Measurements from ENCODE around the gene ACBD5. TPM values are rescaled to one million over a fixed set of nuclear protein-coding genes. Genes with fewer than 3 reads are reported as not detected.

Gene ACBD5
- total RNA-seq, 1 experiment from 2014 or later: 18.3 TPM

DNA sequence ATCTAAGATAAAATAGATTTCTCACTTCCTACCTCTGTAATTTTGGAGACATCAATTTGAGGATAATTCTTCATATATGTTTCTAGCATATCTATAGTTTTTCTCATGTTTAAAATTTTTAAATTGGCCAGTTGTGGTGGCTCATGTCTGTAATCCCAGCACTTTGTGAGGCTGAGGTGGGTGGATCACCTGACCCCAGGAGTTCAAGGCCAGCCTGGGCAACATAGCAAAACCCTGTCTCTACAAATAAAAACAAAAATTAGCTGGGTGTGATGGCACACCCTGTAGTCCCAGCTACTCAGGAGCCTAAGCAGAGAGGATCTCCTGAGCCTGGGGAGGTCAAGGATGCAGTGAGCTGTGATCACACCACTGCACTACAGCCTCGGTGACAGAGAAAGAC is 4.9 kb downstream of the ACBD5 start:
- DNase-seq: no peak
- Histone ChIP-seq H3K4me3 (ENCODE audit: low read length) (no peak overlapping the region), H3K27ac (ENCODE audit: low read length) (no peak overlapping the region), H3K9me3 (ENCODE audit: low read length) (no peaks in the 10 kb centered on the region), H4K20me1 (ENCODE audit: insufficient read depth, low read depth, low read length) (no peaks in the 10 kb centered on the region), H3K27me3 (ENCODE audit: low read length) (no peaks in the 10 kb centered on the region), H2AFZ (ENCODE audit: low read length) (no peak overlapping the region), H3K9me2 (replicated peaks; ENCODE audit: insufficient read depth, low read length) (no peaks in the 10 kb centered on the region), H3K4me1 (ENCODE audit: low read length) (peaks cover 22% of the 10 kb centered on the region), H3K79me2 (ENCODE audit: low read length) (peaks cover 55% of the 10 kb centered on the region), H3K9ac (ENCODE audit: low read length) (no peak overlapping the region), H3K4me2 (ENCODE audit: low read depth, low read length, poor library complexity, severe bottlenecking) (no peak overlapping the region), H3K36me3 (ENCODE audit: insufficient read depth, low read length) (peaks cover 11% of the 10 kb centered on the region; the same call in 1 of the 2 replicates)

DNA sequence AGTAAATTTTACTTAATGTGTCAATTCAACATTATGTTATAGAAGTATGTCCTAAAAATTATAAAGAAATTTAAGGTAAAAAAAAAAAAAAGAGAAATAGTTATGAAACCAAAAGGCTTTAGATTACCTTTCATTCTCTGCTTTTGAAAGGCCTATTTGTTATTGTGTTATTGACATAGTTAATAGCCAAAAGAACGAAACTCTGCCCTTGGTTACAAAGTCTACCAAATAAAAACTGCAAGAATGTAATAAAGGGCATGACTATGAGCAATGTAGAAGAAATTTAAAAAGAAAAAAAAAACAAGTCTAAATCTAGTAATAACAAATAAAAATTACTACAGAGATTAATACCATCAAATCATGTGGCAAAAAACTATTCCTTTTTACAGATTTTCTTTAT is 10.6 kb downstream of the ACBD5 start:
- H3K36me3 ChIP-seq (ENCODE audit: insufficient read depth, low read length): peaks cover 10% of the 10 kb centered on the region; the same call in 1 of the 2 replicates
- no peak overlapping the region for H3K4me2 ChIP-seq (ENCODE audit: low read depth, low read length, poor library complexity, severe bottlenecking)
- H3K4me3 ChIP-seq (ENCODE audit: low read length): no peak overlapping the region
- no peaks in the 10 kb centered on the region for H4K20me1 ChIP-seq (ENCODE audit: insufficient read depth, low read depth, low read length)
- no peaks in the 10 kb centered on the region for H3K27me3 ChIP-seq (ENCODE audit: low read length)
- H3K27ac ChIP-seq (ENCODE audit: low read length): no peak overlapping the region
- no peak overlapping the region for H2AFZ ChIP-seq (ENCODE audit: low read length)
- no peaks in the 10 kb centered on the region for H3K9me3 ChIP-seq (ENCODE audit: low read length)
- DNase-seq: no peak
- peaks cover 20% of the 10 kb centered on the region for H3K79me2 ChIP-seq (ENCODE audit: low read length)
- H3K9me2 ChIP-seq (replicated peaks; ENCODE audit: insufficient read depth, low read length): no peaks in the 10 kb centered on the region
- H3K9ac ChIP-seq (ENCODE audit: low read length): no peak overlapping the region
- H3K4me1 ChIP-seq (ENCODE audit: low read length): no peaks in the 10 kb centered on the region

DNA sequence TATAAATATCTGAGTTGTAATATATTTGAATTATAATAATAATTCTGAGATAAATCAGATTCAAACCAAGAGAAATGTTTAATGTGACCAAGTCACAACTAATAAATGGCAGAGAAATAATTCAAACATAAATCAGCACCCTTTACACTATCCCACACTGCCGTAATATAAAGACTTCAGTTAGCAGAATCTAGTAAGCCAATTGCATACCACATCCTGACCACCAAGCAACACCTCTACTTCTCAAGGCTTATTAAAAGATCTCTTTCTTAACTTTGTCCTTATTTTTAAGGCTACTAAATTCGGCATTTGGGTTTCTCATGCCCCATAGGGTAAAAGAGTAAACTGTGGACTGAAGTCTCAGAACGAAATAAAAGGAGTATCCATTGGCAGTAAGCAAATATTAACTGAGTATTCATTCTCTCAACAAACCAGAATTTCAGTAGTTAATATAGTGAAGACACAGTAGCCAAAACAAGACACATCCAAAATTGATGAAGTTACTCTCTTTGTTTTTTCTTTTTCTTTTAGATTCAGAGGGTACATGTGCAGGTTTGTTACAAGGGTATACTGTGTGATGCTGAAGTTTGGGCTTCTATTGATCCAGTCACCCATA is 14.8 kb downstream of the ACBD5 start:
- Histone ChIP-seq H3K36me3 (ENCODE audit: insufficient read depth, low read length) (peaks cover 26% of the 10 kb centered on the region; the same call in 1 of the 2 replicates), H3K4me2 (ENCODE audit: low read depth, low read length, poor library complexity, severe bottlenecking) (no peak overlapping the region), H3K4me1 (ENCODE audit: low read length) (no peaks in the 10 kb centered on the region), H3K27ac (ENCODE audit: low read length) (no peak overlapping the region), H3K9ac (ENCODE audit: low read length) (no peak overlapping the region), H3K9me3 (ENCODE audit: low read length) (no peaks in the 10 kb centered on the region), H3K79me2 (ENCODE audit: low read length) (peaks cover 22% of the 10 kb centered on the region), H3K9me2 (replicated peaks; ENCODE audit: insufficient read depth, low read length) (no peaks in the 10 kb centered on the region), H4K20me1 (ENCODE audit: insufficient read depth, low read depth, low read length) (no peaks in the 10 kb centered on the region), H2AFZ (ENCODE audit: low read length) (no peak overlapping the region), H3K27me3 (ENCODE audit: low read length) (no peaks in the 10 kb centered on the region), H3K4me3 (ENCODE audit: low read length) (no peak overlapping the region)
- no peak for DNase-seq

DNA sequence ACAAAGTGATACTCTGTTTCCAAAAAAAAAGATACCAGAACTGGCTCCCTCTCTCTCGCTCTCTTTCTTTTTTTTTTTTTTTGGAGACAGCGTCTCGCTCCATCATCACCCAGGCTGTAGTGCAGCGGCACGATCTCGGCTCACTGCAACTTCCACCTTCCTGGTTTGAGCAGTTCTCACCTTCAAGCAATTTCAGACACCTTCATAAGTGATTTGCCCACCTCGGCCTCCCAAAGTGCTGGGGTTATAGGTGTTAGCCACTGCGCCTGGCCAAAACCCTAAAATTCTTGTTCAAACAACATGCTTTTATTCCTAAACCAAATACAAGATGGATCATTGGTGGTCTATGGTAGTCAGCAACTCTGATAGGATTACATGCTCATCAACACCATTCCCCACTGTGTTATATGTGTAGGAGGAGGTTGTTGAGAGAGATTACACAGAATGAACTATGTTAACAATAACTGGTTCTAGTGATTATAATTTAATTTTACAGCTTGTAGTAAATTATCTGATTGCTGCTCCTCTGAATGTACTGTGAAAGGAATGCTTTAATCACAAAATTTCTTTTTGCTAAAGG is 15.5 kb downstream of the ACBD5 start:
- Histone ChIP-seq H2AFZ (ENCODE audit: low read length) (no peak overlapping the region), H3K79me2 (ENCODE audit: low read length) (peaks cover 22% of the 10 kb centered on the region), H4K20me1 (ENCODE audit: insufficient read depth, low read depth, low read length) (no peaks in the 10 kb centered on the region), H3K9me2 (replicated peaks; ENCODE audit: insufficient read depth, low read length) (no peaks in the 10 kb centered on the region), H3K36me3 (ENCODE audit: insufficient read depth, low read length) (peaks cover 32% of the 10 kb centered on the region; the same call in 1 of the 2 replicates), H3K27me3 (ENCODE audit: low read length) (no peaks in the 10 kb centered on the region), H3K9me3 (ENCODE audit: low read length) (no peaks in the 10 kb centered on the region), H3K4me1 (ENCODE audit: low read length) (no peaks in the 10 kb centered on the region), H3K4me2 (ENCODE audit: low read depth, low read length, poor library complexity, severe bottlenecking) (no peak overlapping the region), H3K27ac (ENCODE audit: low read length) (no peak overlapping the region), H3K9ac (ENCODE audit: low read length) (no peak overlapping the region), H3K4me3 (ENCODE audit: low read length) (no peak overlapping the region)
- DNase-seq: no peak

DNA sequence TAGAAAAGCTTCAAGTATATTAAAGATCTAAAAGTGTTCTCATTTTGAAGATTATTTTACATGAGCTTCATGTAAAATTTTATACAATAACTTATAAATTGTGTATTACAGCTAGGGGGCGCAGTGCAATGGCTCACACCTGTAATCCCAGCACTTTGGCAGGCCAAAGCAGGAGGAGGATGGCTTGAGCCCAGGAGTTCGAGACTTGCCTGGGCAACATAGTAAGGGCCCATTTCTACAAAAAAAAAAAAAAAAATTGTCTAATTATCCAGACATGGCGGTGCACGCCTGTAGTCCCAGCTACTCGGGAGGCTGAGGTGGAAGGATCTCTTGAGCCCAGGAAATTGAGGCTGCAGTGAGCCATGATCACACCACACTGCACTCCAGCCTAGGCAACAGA is 16.6 kb downstream of the ACBD5 start:
- no peak overlapping the region for H3K9ac ChIP-seq (ENCODE audit: low read length)

DNA sequence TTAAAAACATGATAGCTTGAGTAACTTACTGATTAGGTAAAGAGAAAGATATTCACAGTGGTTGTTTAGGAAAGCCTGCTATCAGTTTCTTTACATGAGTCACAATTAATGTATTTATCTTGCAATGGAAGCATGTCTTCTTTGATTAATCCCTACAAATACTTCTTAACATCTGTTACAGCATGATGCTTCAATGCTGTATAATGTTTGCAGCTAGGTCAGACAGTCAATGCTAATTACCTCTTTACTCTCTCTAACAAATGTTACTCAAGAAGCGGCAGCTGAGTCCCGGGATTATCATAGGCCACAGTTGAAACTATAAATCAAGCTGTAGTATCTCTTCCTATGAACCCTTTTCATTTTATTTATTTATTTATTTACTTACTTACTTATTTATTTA is 33.2 kb downstream of the ACBD5 start:
- Histone ChIP-seq H3K4me2 (ENCODE audit: low read depth, low read length, poor library complexity, severe bottlenecking) (no peak overlapping the region), H3K36me3 (ENCODE audit: insufficient read depth, low read length) (peaks cover 45% of the 10 kb centered on the region), H3K4me3 (ENCODE audit: low read length) (no peak overlapping the region), H2AFZ (ENCODE audit: low read length) (no peak overlapping the region), H3K27me3 (ENCODE audit: low read length) (no peaks in the 10 kb centered on the region), H3K9me2 (replicated peaks; ENCODE audit: insufficient read depth, low read length) (no peaks in the 10 kb centered on the region), H3K9ac (ENCODE audit: low read length) (no peak overlapping the region), H3K4me1 (ENCODE audit: low read length) (no peaks in the 10 kb centered on the region), H3K79me2 (ENCODE audit: low read length) (no peaks in the 10 kb centered on the region), H4K20me1 (ENCODE audit: insufficient read depth, low read depth, low read length) (no peaks in the 10 kb centered on the region), H3K9me3 (ENCODE audit: low read length) (no peaks in the 10 kb centered on the region), H3K27ac (ENCODE audit: low read length) (no peak overlapping the region)
- DNase-seq: no peak

More for the DNA sequence above, 16.6 kb downstream of the ACBD5 start:
- H3K9me3 ChIP-seq (ENCODE audit: low read length): no peaks in the 10 kb centered on the region
- no peaks in the 10 kb centered on the region for H3K9me2 ChIP-seq (replicated peaks; ENCODE audit: insufficient read depth, low read length)
- H3K79me2 ChIP-seq (ENCODE audit: low read length): peaks cover 20% of the 10 kb centered on the region
- peaks cover 35% of the 10 kb centered on the region; the same call in 1 of the 2 replicates for H3K36me3 ChIP-seq (ENCODE audit: insufficient read depth, low read length)
- H3K4me3 ChIP-seq (ENCODE audit: low read length): no peak overlapping the region
- peak; percentile 80 for DNase-seq
- H3K27ac ChIP-seq (ENCODE audit: low read length): no peak overlapping the region
- no peaks in the 10 kb centered on the region for H3K4me1 ChIP-seq (ENCODE audit: low read length)
- H4K20me1 ChIP-seq (ENCODE audit: insufficient read depth, low read depth, low read length): no peaks in the 10 kb centered on the region
- no peaks in the 10 kb centered on the region for H3K27me3 ChIP-seq (ENCODE audit: low read length)
- H3K4me2 ChIP-seq (ENCODE audit: low read depth, low read length, poor library complexity, severe bottlenecking): no peak overlapping the region
- H2AFZ ChIP-seq (ENCODE audit: low read length): no peak overlapping the region

DNA sequence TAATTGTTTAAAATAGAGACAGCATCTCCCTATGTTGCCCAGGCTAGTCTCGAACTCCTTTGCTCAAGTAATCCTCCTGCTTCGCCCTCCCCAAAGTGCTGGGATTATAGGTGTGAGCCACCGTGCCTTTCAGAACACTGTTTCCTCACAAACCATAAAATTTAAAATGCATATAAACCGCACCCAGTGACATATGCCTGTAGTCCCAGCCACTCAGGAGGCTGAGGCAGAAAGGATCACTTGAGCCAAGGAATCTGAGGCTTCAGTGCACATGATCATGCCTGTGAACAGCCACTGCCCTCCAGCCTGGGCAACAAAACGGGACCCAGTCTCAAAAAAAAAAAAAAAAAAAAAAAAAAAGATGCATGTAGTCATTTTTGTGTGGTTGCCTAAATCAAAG is 36.8 kb downstream of the ACBD5 start:
- no peaks in the 10 kb centered on the region for H4K20me1 ChIP-seq (ENCODE audit: insufficient read depth, low read depth, low read length)
- H3K4me2 ChIP-seq (ENCODE audit: low read depth, low read length, poor library complexity, severe bottlenecking): no peak overlapping the region
- H3K4me1 ChIP-seq (ENCODE audit: low read length): no peaks in the 10 kb centered on the region
- no peaks in the 10 kb centered on the region for H3K27me3 ChIP-seq (ENCODE audit: low read length)
- H3K36me3 ChIP-seq (ENCODE audit: insufficient read depth, low read length): peaks cover 33% of the 10 kb centered on the region
- H3K9me2 ChIP-seq (replicated peaks; ENCODE audit: insufficient read depth, low read length): no peaks in the 10 kb centered on the region
- no peaks in the 10 kb centered on the region for H3K79me2 ChIP-seq (ENCODE audit: low read length)
- no peak overlapping the region for H3K9ac ChIP-seq (ENCODE audit: low read length)
- DNase-seq: no peak
- H3K27ac ChIP-seq (ENCODE audit: low read length): no peak overlapping the region
- H3K4me3 ChIP-seq (ENCODE audit: low read length): no peak overlapping the region
- H3K9me3 ChIP-seq (ENCODE audit: low read length): no peaks in the 10 kb centered on the region
- no peak overlapping the region for H2AFZ ChIP-seq (ENCODE audit: low read length)

DNA sequence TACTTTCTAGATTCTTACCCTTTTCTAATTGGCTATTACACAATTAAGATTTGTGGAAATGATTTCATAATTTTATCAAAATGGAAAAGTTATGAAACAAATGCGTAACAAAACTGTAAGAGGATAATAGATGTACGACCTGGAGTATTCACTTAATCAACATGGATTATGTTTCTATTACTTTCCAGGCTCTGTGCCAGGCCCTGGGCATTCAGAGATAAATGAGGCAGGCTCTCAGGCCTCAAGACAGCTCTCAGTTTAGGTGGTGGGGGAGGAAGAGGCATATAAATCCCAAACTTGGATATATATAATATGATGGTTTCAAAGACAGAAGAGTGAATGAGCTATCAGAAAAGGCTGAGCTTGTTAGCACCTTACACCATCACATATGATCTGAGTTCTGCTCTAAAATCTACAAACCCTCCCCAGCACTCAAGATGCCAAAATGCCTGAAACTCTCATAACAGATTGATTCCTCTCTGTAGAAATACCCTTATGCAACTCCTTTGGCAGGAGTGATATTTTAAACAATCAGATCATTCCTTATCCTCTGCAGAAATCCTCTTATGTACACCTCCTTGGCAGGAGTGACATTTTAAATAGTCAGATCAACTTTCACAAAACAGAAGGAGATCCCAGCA is 42.5 kb downstream of the ACBD5 start:
- Histone ChIP-seq H3K27me3 (ENCODE audit: low read length) (no peaks in the 10 kb centered on the region), H3K9ac (ENCODE audit: low read length) (no peak overlapping the region), H2AFZ (ENCODE audit: low read length) (no peak overlapping the region), H3K79me2 (ENCODE audit: low read length) (no peaks in the 10 kb centered on the region), H4K20me1 (ENCODE audit: insufficient read depth, low read depth, low read length) (no peaks in the 10 kb centered on the region), H3K27ac (ENCODE audit: low read length) (no peak overlapping the region), H3K4me3 (ENCODE audit: low read length) (no peak overlapping the region), H3K4me2 (ENCODE audit: low read depth, low read length, poor library complexity, severe bottlenecking) (no peak overlapping the region), H3K4me1 (ENCODE audit: low read length) (no peaks in the 10 kb centered on the region), H3K9me2 (replicated peaks; ENCODE audit: insufficient read depth, low read length) (no peaks in the 10 kb centered on the region), H3K9me3 (ENCODE audit: low read length) (no peaks in the 10 kb centered on the region), H3K36me3 (ENCODE audit: insufficient read depth, low read length) (peaks cover 20% of the 10 kb centered on the region; the same call in 1 of the 2 replicates)
- DNase-seq: no peak
